Suppressor macrophage treated with lipopolysaccharide for 4 hours (primary cell): ENCODE data around the gene RPL5.

ENCODE experiments used
- DNase-seq: peaks from one replicate; pipeline ENCODE4 v3.0.0-alpha.2; 2020

RPL5 gene

GRCh38 chr1:92858564-92859399, 26.9 kb downstream of the RPL5 start:
- DNase-seq, result peak; percentile 90

DNA sequence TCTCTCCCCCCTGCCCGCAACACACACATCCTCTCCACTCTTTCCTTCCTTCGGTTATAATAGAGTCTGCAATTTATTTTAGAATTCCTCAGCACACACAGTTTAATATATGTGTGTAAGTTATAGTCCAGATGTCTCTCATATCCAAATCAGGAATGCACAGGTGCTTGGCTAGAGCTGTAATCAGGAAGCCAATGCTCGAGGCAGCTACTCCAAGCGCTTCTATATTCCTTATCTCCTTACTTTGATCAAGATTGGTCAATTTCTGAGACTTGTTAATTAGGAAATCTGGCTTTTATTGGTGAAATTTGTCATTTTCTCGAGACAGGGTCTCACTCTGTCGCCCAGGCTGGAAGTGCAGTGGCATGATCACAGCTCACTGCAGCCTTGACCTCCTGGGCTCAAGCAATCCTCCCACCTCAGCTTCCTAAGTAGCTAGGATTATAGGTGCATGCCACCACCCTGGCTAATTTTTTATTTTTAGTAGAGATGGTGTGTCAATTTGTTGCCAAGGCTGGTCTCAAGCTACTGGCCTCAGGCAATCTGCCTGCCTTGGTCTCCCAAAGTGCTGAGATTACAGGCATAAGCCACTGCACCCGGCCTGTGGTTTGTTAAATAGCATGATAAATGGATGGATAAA, 27.7 kb downstream of the RPL5 start:
- DNase-seq, result no peak

- DNase-seq, result no peak
Measured at GRCh38 chr1:92862605-92863004, 30.8 kb downstream of the RPL5 start.

DNA sequence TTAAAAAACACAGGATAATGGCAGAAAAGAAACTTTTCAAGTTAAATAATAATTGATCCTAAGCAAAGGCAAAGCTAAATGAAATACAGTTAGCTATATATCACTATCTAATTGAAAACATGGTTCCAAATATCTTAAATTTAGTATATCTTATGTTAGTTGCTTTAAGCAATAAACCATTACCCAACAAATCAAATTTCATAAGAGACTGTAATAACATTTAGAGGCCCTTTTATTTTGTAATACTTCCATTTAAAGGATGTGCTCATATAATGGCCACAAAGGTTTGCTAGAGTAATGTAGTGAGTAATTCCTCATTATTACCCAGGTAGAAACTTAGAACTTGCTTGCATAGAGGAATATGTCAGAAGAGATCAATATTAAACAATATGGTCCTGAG, 32.3 kb downstream of the RPL5 start:
- DNase-seq, result no peak

GRCh38 chr1:92870591-92870990, 38.8 kb downstream of the RPL5 start:
- no peak for DNase-seq

DNA sequence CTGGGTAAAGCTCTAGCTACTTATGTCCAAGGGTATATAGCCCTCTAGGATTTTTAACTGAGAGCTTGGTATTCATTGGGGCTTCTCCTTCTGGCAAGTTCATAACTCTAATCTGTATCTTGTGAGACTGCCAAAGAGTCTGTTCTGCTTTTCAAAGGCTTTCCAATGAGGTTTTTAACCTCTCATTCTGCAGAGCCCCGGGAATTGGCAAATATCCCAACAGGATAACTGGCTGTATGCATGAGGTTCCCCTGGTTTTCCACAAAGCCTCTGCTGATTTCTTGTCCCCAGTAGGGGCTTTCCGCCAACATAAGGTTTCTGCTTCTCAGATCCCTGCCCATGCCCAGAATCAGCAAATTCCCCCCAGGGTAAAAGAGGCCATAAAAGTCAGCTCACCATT, 40.9 kb downstream of the RPL5 start:
- no peak for DNase-seq

DNA sequence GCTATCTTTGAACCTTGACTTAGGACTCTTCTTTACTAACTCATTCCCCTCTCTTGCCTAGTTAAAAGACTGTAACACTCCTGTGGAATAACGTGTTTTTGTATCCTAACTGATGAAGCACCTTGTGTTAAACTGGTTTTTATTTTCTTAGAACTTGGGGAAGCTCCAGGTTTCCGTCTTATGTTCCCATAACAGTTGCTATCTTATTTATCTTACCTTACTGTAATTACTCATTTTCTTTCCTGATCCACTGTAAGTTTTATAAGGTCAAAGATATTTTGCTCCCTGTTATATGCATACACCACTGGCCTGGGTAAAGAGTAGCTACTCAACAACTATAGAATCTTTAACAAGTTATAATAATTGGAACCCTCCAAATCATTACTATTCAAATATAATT, 43.1 kb downstream of the RPL5 start:
- DNase-seq, result no peak

GRCh38 chr1:92876351-92876750, 44.5 kb downstream of the RPL5 start:
- DNase-seq, result no peak

GRCh38 chr1:92877081-92877711, 45.4 kb downstream of the RPL5 start:
- DNase-seq, result no peak

GRCh38 chr1:92877792-92878191, 46.0 kb downstream of the RPL5 start:
- peak; percentile 29 for DNase-seq

DNA sequence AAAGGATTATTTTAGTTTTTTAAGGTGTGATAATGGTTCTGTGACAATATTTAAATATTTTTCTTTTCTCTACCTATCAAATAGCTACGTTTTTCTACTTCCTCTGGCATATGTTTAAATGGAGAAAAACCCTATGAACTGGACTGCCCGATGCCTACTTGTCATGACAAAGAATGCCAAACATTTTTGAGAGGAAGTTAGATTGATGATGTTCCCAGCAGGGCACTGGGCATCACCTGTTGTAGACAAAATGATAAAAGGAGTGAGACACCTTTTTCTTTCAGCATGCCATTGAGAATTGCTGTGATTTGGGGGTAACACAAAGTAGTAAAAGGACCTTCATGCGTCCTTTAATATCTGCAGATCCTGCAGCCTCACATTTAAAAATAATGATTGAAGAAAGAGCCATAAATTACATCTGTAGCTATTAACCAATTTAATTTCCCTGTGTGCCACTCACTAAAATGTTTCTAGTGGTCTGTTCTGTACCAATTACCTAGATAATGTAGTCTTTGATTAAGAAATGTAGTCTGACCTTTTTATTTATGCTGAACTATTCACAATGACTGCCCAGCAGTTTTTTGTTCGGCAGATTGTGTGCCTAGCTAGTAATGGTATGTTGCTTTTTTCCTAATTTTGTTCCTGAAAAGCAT, 47.6 kb downstream of the RPL5 start:
- no peak for DNase-seq

- DNase-seq, result no peak
Measured at GRCh38 chr1:92881391-92881790, 49.6 kb downstream of the RPL5 start.

- DNase-seq, result peak; percentile 36
Measured at GRCh38 chr1:92882819-92883218, 51.0 kb downstream of the RPL5 start.

- no peak for DNase-seq
Measured at GRCh38 chr1:92883297-92883696, 51.5 kb downstream of the RPL5 start.

DNA sequence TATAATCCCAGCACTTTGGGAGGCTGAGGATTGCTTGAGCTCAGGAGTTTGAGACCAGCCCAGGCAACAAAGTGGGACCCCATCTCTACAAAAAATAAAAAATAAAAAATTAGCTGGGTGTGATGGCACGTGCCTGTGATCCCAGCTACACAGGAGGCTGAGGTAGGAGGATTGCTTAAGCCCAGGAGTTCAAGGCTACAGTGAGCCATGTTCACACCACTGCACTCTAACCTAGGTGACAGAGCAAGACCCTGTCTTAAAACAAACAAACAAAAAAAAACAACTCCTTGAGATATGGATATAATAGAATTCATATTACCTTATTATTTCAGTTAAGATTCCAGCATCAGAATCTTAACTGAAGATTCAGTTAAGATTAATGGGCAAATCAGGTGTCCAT, 52.4 kb downstream of the RPL5 start:
- no peak for DNase-seq

GRCh38 chr1:92886886-92887419, 55.1 kb downstream of the RPL5 start:
- DNase-seq, result no peak

DNA sequence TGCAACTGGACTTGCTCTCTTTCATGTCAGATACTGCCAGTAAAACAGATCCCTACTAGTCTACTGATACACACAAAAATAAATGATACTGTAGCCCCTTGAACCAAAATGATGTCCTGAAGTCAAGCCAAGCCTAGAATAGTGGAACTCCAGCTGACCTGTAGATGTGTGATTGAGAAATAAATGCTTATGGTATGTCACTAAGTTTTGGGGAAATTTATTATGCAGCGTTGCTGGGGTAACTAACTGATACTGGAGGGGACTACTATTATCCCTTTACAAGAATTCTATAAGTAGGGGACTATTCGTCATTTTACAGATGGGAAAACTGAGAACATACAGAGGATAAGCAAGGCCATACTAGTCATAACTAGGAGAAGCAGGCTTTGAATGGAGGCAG, 55.6 kb downstream of the RPL5 start:
- no peak for DNase-seq
